Glutamatergic neuron (in vitro differentiated cells): ENCODE results near the gene LYPD5. TPM values are rescaled to one million over a fixed set of nuclear protein-coding genes. Genes with fewer than 3 reads are reported as not detected.

Source experiments
- DNase-seq: peaks from one replicate; pipeline ENCODE4 v3.0.0; 2022
- H3K27ac Mint-ChIP-seq: one replicate; pipeline ENCODE4 v1.8.0; 2020; ENCODE audit warnings: mild to moderate bottlenecking, mixed read lengths, inconsistent platforms; ENCODE audit not compliant: unreplicated experiment
- H3K27me3 Mint-ChIP-seq: one replicate; pipeline ENCODE4 v1.8.0; 2020; ENCODE audit warnings: mild to moderate bottlenecking, moderate library complexity, mixed read lengths, inconsistent platforms; ENCODE audit not compliant: unreplicated experiment
- H3K36me3 Mint-ChIP-seq: one replicate; pipeline ENCODE4 v1.8.0; 2020; ENCODE audit warnings: mild to moderate bottlenecking, mixed read lengths, inconsistent platforms; ENCODE audit not compliant: unreplicated experiment
- H3K4me1 Mint-ChIP-seq: one replicate; pipeline ENCODE4 v1.8.0; 2020; ENCODE audit warnings: mild to moderate bottlenecking, low read depth, mixed read lengths, inconsistent platforms; ENCODE audit not compliant: unreplicated experiment
- H3K4me3 Mint-ChIP-seq: one replicate; pipeline ENCODE4 v1.8.0; 2020; ENCODE audit warnings: mild to moderate bottlenecking, mixed read lengths, inconsistent platforms; ENCODE audit not compliant: unreplicated experiment
- H3K9me3 Mint-ChIP-seq: one replicate; pipeline ENCODE4 v1.8.0; 2020; ENCODE audit warnings: mild to moderate bottlenecking, moderate library complexity, mixed read lengths, inconsistent platforms; ENCODE audit not compliant: unreplicated experiment
- long read RNA-seq: library from polyadenylated mRNA; unstranded; transcript quantifications from one replicate; pipeline ENCODE4 v2.0.0, GENCODE V29; 2020; ENCODE audit not compliant: unreplicated experiment
- total RNA-seq: library from RNA; stranded (reverse); fragmentation: NEBNext Ultra II Directional; extraction: Animal tissue kit (Norgen Biotek cat#: 25700); gene quantifications from one replicate; pipeline ENCODE4 v1.2.1, GENCODE V29; 2021; ENCODE audit not compliant: unreplicated experiment
- TF ChIP-seq, protein P1 (sequence below): fragments of 200-600 bp; sonication (generic); IDR thresholded peaks from one replicate; pipeline ENCODE4 v1.5.0; 2021; ENCODE audit not compliant: partially characterized antibody, unreplicated experiment

Gene LYPD5
- not detected for total RNA-seq
- long read RNA-seq, partial matches to known transcripts = 0 of 1 reads
- long read RNA-seq, other reads (novel, unspliced or antisense) = 1 of 1 reads

DNA sequence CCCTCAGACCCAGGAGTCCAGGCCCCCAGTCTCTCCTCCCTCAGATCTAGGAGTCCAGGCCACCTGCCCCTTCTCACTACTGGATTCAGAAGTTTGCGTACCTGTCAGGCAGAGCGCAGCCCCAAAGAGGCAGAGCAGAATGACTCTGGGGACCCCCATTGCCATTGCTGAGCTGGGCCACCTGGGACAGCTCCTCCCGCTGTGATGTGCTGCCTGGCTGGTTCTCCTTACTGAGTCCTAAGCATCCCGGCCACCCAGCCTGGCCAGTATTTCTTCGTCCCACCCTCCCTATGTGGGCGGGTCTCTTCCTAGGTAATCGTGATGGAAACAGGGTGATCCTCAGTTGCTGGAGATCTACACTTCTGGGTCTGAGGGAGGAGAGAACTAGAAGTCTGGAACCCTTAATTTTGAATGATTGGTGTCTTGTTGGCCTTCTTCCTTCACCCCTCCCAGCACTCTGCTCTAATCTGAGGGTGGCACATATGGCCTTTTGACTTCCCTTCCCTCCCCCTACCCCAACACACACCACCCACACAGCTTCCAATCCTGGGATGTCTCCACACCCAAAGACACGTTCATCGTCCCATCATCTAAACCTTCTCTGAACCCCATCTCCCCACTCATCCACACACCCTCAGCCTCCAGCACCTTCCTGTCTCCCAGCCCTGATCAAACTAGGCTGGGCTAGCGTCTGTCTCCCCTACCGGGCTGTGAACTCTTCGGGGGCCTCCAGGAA, at the start of gene LYPD5:
Gene LYPD5 (minus strand): TSS at position 232 of the 736 bp plus-strand sequence. CDS start 67 bp downstream, at position 165.
- peaks cover under 1% of the 10 kb centered on the region for H3K36me3 Mint-ChIP-seq
- no peak for DNase-seq
- TF ChIP-seq, protein P1, sequence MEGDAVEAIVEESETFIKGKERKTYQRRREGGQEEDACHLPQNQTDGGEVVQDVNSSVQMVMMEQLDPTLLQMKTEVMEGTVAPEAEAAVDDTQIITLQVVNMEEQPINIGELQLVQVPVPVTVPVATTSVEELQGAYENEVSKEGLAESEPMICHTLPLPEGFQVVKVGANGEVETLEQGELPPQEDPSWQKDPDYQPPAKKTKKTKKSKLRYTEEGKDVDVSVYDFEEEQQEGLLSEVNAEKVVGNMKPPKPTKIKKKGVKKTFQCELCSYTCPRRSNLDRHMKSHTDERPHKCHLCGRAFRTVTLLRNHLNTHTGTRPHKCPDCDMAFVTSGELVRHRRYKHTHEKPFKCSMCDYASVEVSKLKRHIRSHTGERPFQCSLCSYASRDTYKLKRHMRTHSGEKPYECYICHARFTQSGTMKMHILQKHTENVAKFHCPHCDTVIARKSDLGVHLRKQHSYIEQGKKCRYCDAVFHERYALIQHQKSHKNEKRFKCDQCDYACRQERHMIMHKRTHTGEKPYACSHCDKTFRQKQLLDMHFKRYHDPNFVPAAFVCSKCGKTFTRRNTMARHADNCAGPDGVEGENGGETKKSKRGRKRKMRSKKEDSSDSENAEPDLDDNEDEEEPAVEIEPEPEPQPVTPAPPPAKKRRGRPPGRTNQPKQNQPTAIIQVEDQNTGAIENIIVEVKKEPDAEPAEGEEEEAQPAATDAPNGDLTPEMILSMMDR = no peak
- H3K9me3 Mint-ChIP-seq = peaks cover 1% of the 10 kb centered on the region
- H3K27me3 Mint-ChIP-seq = peaks cover 10% of the 10 kb centered on the region
- no peak within 1 kb of the TSS for H3K4me3 Mint-ChIP-seq
- no peak within 1 kb of the TSS for H3K27ac Mint-ChIP-seq
- no peaks in the 10 kb centered on the region for H3K4me1 Mint-ChIP-seq

- TF ChIP-seq, protein P1 = no peak
- H3K27ac Mint-ChIP-seq = no peak overlapping the region
- H3K4me3 Mint-ChIP-seq = no peak overlapping the region
- H3K4me1 Mint-ChIP-seq = no peaks in the 10 kb centered on the region
- peaks cover 3% of the 10 kb centered on the region for H3K9me3 Mint-ChIP-seq
- peaks cover 2% of the 10 kb centered on the region for H3K27me3 Mint-ChIP-seq
- DNase-seq = no peak
- H3K36me3 Mint-ChIP-seq = peaks cover 59% of the 10 kb centered on the region
These were observed 46.6 kb upstream of the LYPD5 start for GRCh38 chr19:43848821-43849220.

DNA sequence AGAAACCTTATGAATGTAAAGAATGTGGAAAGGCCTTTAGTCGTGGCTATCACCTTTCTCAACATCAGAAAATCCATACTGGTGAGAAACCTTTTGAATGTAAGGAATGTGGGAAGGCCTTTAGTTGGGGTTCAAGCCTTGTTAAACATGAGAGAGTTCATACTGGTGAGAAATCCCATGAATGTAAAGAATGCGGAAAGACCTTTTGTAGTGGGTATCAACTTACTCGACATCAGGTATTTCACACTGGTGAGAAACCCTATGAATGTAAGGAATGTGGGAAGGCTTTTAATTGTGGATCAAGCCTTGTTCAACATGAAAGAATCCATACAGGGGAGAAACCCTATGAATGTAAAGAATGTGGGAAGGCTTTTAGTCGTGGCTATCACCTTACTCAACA, 45.6 kb upstream of the LYPD5 start:
- TF ChIP-seq, protein P1 = no peak
- Mint-ChIP-seq H3K9me3 (peaks cover 2% of the 10 kb centered on the region), H3K27me3 (peaks cover 2% of the 10 kb centered on the region)

DNA sequence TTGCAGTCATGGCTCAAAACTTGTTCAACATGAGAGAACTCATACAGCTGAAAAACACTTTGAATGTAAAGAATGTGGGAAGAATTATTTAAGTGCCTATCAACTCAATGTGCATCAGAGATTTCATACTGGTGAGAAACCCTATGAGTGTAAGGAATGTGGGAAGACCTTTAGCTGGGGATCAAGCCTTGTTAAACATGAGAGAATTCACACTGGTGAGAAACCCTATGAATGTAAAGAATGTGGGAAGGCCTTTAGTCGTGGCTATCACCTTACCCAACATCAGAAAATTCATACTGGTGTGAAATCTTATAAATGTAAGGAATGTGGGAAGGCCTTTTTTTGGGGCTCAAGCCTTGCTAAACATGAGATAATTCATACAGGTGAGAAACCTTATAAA, 45.0 kb upstream of the LYPD5 start:
- Mint-ChIP-seq H3K9me3 (peaks cover 3% of the 10 kb centered on the region), H3K27ac (no peak overlapping the region), H3K4me3 (no peak overlapping the region), H3K36me3 (peaks cover 56% of the 10 kb centered on the region), H3K27me3 (peaks cover 2% of the 10 kb centered on the region), H3K4me1 (no peaks in the 10 kb centered on the region)
- TF ChIP-seq, protein P1 = no peak
- no peak for DNase-seq

More for the DNA sequence above, 45.6 kb upstream of the LYPD5 start:
- Mint-ChIP-seq H3K4me3 (no peak overlapping the region), H3K27ac (no peak overlapping the region), H3K4me1 (no peaks in the 10 kb centered on the region), H3K36me3 (peaks cover 58% of the 10 kb centered on the region)
- DNase-seq = no peak

DNA sequence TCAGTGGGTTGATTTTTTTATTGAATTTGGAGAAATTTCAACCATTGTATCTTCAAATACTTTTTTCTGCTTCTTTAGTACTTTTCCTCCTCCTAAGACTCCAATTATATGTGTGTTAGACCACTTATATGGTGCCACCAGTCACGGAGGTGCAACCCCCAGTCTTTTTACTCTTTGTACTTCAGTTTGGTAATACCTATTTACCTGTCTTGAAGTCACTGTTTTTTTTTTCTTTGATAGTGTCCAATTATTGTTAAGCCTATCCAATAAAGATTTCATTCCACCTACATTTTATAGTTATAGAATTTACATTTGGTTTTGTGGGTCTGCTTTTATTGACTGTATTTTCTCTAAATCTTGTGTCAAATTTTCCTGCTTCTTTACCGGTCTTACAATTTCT, 39.8 kb upstream of the LYPD5 start:
- peaks cover 64% of the 10 kb centered on the region for H3K36me3 Mint-ChIP-seq
- peaks cover 10% of the 10 kb centered on the region for H3K9me3 Mint-ChIP-seq

More for the DNA sequence above, 39.8 kb upstream of the LYPD5 start:
- TF ChIP-seq, protein P1 = no peak
- Mint-ChIP-seq H3K4me1 (no peaks in the 10 kb centered on the region), H3K27ac (no peak overlapping the region), H3K27me3 (peaks cover 2% of the 10 kb centered on the region), H3K4me3 (no peak overlapping the region)
- no peak for DNase-seq
